Amniotic stem cell (primary cell): Measurements from ENCODE around the gene NR1H3.
"Not testable (repeated sequence)": the region's sequence is repeated elsewhere in the genome, so short reads cannot be mapped to it uniquely, and the experiment has no call there.

ENCODE experiments used
- DNase-seq: peaks from one replicate; lab custom pipeline; 2025; lab: John Stamatoyannopoulos, UW

The NR1H3 gene

GRCh38 chr11:47306484-47306844 lies 48.7 kb downstream of the NR1H3 start:
- DNase-seq, result no peak

- no peak for DNase-seq
Measured at GRCh38 chr11:47308050-47308823, 50.4 kb downstream of the NR1H3 start.

- DNase-seq, result no peak
Measured at GRCh38 chr11:47314992-47315391, 57.2 kb downstream of the NR1H3 start.

- not testable (repeated sequence) for DNase-seq
Measured at GRCh38 chr11:47316501-47316900, 58.7 kb downstream of the NR1H3 start.

GRCh38 chr11:47317064-47317828 lies 59.5 kb downstream of the NR1H3 start:
- DNase-seq, result no peak

- DNase-seq, result no peak
Measured at GRCh38 chr11:47318166-47318565, 60.4 kb downstream of the NR1H3 start.
